HEK293 (cell line): ENCODE results near the gene MEX3C.

Source experiments
- FEZF1 ChIP-seq: fragments of 450-650 bp; formaldehyde crosslinking; IDR thresholded peaks from 2 replicates; pipeline ENCODE4 v1.5.1; 2016; ENCODE audit warnings: missing biosample characterization, missing genetic modification characterization
- KLF9 ChIP-seq: fragments of 450-650 bp; formaldehyde crosslinking; IDR thresholded peaks from 2 replicates; pipeline ENCODE4 v1.5.1; 2016; ENCODE audit warnings: missing biosample characterization, missing genetic modification characterization, low read depth
- ZBTB17 ChIP-seq: fragments of 450-650 bp; formaldehyde crosslinking; IDR thresholded peaks from 2 replicates; pipeline ENCODE4 v1.5.1; 2016; ENCODE audit warnings: missing biosample characterization, missing genetic modification characterization
- ZNF302 ChIP-seq: fragments of 450-650 bp; formaldehyde crosslinking; IDR thresholded peaks from 2 replicates; pipeline ENCODE4 v1.5.1; 2016; ENCODE audit warnings: missing biosample characterization, missing genetic modification characterization, low read depth
- ZNF529 ChIP-seq: fragments of 450-650 bp; formaldehyde crosslinking; IDR thresholded peaks from 2 replicates; pipeline ENCODE4 v1.5.1; 2017; ENCODE audit warnings: missing genetic modification characterization, missing biosample characterization; ENCODE audit not compliant: insufficient replicate concordance
- ZNF530 ChIP-seq: fragments of 450-650 bp; formaldehyde crosslinking; IDR thresholded peaks from 2 replicates; pipeline ENCODE4 v1.5.1; 2016; ENCODE audit warnings: low read depth, missing biosample characterization, missing genetic modification characterization
- TF ChIP-seq, protein P1 (sequence below): fragments of 450-650 bp; formaldehyde crosslinking; IDR thresholded peaks from 2 replicates; pipeline ENCODE4 v1.5.1; 2016; ENCODE audit warnings: missing biosample characterization, missing genetic modification characterization
- TF ChIP-seq, protein P2 (sequence below): fragments of 450-650 bp; formaldehyde crosslinking; IDR thresholded peaks from 2 replicates; pipeline ENCODE4 v1.5.1; 2016; ENCODE audit warnings: missing biosample characterization, missing genetic modification characterization
- TF ChIP-seq, protein P3 (sequence below): fragments of 450-650 bp; formaldehyde crosslinking; IDR thresholded peaks from 2 replicates; pipeline ENCODE4 v1.5.1; 2016; ENCODE audit warnings: missing biosample characterization, missing genetic modification characterization
- TF ChIP-seq, protein P4 (sequence below): fragments of 450-650 bp; IDR thresholded peaks from 2 replicates; pipeline ENCODE4 v1.5.1; 2018; ENCODE audit warnings: missing biosample characterization, mild to moderate bottlenecking, missing genetic modification characterization

DNA sequence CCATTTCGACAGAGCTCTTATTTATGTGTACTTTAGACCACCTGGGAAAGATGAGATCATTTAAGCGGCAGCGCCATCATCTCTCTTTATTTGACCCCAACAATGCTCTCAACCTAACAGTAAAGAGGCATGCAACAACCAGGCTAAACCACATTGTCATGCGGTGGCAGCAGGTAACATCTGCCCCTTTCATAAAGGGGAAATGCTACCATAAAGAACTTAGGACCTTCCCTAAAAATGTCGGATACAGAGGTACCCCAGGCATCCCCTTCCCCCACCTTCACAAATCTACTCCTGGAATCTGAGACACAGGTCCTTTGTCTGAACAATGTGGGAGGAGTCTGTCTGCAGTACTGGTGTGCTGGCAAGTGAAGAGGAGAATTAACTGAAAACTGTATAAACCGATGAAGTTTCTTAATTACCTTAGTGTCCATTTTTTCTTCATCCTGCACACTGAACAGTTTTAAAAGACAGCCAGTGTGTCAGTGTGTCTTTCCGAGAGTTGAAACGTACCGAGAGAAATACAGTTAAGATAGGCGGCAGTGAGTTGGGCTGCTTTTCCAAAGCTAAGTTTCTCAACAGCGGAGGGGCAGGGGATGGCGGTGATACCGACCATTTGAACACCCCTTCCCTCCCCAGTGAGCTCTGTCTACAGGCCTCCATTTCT lies 1.9 kb downstream of the MEX3C start:
- TF ChIP-seq, protein P1, sequence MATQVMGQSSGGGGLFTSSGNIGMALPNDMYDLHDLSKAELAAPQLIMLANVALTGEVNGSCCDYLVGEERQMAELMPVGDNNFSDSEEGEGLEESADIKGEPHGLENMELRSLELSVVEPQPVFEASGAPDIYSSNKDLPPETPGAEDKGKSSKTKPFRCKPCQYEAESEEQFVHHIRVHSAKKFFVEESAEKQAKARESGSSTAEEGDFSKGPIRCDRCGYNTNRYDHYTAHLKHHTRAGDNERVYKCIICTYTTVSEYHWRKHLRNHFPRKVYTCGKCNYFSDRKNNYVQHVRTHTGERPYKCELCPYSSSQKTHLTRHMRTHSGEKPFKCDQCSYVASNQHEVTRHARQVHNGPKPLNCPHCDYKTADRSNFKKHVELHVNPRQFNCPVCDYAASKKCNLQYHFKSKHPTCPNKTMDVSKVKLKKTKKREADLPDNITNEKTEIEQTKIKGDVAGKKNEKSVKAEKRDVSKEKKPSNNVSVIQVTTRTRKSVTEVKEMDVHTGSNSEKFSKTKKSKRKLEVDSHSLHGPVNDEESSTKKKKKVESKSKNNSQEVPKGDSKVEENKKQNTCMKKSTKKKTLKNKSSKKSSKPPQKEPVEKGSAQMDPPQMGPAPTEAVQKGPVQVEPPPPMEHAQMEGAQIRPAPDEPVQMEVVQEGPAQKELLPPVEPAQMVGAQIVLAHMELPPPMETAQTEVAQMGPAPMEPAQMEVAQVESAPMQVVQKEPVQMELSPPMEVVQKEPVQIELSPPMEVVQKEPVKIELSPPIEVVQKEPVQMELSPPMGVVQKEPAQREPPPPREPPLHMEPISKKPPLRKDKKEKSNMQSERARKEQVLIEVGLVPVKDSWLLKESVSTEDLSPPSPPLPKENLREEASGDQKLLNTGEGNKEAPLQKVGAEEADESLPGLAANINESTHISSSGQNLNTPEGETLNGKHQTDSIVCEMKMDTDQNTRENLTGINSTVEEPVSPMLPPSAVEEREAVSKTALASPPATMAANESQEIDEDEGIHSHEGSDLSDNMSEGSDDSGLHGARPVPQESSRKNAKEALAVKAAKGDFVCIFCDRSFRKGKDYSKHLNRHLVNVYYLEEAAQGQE, result no peak
- TF ChIP-seq, protein P2, sequence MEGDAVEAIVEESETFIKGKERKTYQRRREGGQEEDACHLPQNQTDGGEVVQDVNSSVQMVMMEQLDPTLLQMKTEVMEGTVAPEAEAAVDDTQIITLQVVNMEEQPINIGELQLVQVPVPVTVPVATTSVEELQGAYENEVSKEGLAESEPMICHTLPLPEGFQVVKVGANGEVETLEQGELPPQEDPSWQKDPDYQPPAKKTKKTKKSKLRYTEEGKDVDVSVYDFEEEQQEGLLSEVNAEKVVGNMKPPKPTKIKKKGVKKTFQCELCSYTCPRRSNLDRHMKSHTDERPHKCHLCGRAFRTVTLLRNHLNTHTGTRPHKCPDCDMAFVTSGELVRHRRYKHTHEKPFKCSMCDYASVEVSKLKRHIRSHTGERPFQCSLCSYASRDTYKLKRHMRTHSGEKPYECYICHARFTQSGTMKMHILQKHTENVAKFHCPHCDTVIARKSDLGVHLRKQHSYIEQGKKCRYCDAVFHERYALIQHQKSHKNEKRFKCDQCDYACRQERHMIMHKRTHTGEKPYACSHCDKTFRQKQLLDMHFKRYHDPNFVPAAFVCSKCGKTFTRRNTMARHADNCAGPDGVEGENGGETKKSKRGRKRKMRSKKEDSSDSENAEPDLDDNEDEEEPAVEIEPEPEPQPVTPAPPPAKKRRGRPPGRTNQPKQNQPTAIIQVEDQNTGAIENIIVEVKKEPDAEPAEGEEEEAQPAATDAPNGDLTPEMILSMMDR (tag by site-specific recombination), result peak; percentile 32; the same call in 1 of the 2 replicates
- TF ChIP-seq, protein P3, sequence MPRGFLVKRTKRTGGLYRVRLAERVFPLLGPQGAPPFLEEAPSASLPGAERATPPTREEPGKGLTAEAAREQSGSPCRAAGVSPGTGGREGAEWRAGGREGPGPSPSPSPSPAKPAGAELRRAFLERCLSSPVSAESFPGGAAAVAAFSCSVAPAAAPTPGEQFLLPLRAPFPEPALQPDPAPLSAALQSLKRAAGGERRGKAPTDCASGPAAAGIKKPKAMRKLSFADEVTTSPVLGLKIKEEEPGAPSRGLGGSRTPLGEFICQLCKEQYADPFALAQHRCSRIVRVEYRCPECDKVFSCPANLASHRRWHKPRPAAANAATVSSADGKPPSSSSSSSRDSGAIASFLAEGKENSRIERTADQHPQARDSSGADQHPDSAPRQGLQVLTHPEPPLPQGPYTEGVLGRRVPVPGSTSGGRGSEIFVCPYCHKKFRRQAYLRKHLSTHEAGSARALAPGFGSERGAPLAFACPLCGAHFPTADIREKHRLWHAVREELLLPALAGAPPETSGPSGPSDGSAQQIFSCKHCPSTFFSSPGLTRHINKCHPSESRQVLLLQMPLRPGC (tag by site-specific recombination), result peak; percentile 55
- TF ChIP-seq ZBTB17 (no peak), KLF9 (tag by site-specific recombination) (no peak), FEZF1 (tag by site-specific recombination) (peak; percentile 35; the same call in 1 of the 2 replicates), ZNF530 (no peak), ZNF302 (tag by site-specific recombination) (no peak), ZNF529 (tag by site-specific recombination) (no peak)
- TF ChIP-seq, protein P4, sequence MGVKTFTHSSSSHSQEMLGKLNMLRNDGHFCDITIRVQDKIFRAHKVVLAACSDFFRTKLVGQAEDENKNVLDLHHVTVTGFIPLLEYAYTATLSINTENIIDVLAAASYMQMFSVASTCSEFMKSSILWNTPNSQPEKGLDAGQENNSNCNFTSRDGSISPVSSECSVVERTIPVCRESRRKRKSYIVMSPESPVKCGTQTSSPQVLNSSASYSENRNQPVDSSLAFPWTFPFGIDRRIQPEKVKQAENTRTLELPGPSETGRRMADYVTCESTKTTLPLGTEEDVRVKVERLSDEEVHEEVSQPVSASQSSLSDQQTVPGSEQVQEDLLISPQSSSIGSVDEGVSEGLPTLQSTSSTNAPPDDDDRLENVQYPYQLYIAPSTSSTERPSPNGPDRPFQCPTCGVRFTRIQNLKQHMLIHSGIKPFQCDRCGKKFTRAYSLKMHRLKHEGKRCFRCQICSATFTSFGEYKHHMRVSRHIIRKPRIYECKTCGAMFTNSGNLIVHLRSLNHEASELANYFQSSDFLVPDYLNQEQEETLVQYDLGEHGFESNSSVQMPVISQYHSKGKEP (tag by site-specific recombination), result no peak
